ACC112 (cell line): ENCODE measurements around the gene IL15RA.

Experiments used
- H2AFZ ChIP-seq: fragments of 200-600 bp; sonication (generic); one replicate; pipeline ENCODE4 v1.6.0; 2017; ENCODE audit warnings: antibody characterized with exemption, low read length; ENCODE audit not compliant: unreplicated experiment
- H3K27ac ChIP-seq: fragments of 200-600 bp; sonication (generic); 2 replicates; pipeline ENCODE4 v1.5.1; 2014; ENCODE audit warnings: low read depth, mild to moderate bottlenecking, antibody characterized with exemption, low read length, moderate library complexity
- H3K27me3 ChIP-seq: fragments of 200-600 bp; sonication (generic); 2 replicates; pipeline ENCODE4 v1.6.1; 2014; ENCODE audit warnings: mild to moderate bottlenecking, antibody characterized with exemption, low read length, moderate library complexity, mixed read lengths; ENCODE audit not compliant: insufficient read depth
- H3K36me3 ChIP-seq: fragments of 200-600 bp; sonication (generic); 2 replicates; pipeline ENCODE4 v1.6.1; 2016; ENCODE audit warnings: mild to moderate bottlenecking, antibody characterized with exemption, low read length, moderate library complexity, mixed read lengths; ENCODE audit not compliant: insufficient read depth
- H3K4me1 ChIP-seq: fragments of 200-600 bp; sonication (generic); one replicate; pipeline ENCODE4 v1.6.1; 2016; ENCODE audit warnings: low read length, mixed read lengths; ENCODE audit not compliant: insufficient read depth, unreplicated experiment, control insufficient read depth
- H3K4me3 ChIP-seq: fragments of 200-600 bp; sonication (generic); 2 replicates; pipeline ENCODE4 v1.5.1; 2014; ENCODE audit warnings: mild to moderate bottlenecking, low read depth, low read length
- H3K79me2 ChIP-seq: fragments of 200-600 bp; sonication (generic); one replicate; pipeline ENCODE4 v1.6.0; 2016; ENCODE audit warnings: low read length; ENCODE audit not compliant: control insufficient read depth, unreplicated experiment, insufficient read depth

The IL15RA gene

DNA sequence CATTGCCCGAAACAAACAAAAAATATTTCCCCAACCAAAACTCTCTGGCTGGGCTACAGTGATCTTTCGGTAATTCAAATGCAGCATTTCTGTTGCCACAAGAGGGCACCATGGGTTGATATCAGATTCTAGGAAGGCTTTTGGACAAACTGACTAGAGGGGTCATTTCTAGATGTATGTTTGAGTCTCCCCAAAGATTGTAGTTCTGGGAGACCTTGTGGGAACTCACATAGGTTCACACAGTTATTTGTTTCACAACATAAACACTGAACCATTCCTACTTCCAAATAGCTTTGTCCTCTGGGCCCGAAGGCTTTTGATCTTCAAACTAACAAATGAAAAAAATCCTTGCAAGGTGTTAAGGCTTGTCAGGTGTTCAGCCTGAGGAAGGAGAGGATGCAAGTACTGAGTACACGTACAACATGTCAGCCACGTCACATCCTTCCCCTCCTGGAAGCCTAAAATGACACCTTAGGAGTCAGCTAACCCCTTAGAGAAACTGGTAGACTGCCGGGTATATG, 37.0 kb upstream of the IL15RA start:
- Histone ChIP-seq H3K4me1 (peaks cover 7% of the 10 kb centered on the region), H3K79me2 (no peaks in the 10 kb centered on the region), H3K36me3 (no peaks in the 10 kb centered on the region), H2AFZ (peak overlapping the region; percentile 55), H3K27ac (no peak overlapping the region), H3K27me3 (peaks cover 21% of the 10 kb centered on the region; the same call in 1 of the 2 replicates), H3K4me3 (no peak overlapping the region)

DNA sequence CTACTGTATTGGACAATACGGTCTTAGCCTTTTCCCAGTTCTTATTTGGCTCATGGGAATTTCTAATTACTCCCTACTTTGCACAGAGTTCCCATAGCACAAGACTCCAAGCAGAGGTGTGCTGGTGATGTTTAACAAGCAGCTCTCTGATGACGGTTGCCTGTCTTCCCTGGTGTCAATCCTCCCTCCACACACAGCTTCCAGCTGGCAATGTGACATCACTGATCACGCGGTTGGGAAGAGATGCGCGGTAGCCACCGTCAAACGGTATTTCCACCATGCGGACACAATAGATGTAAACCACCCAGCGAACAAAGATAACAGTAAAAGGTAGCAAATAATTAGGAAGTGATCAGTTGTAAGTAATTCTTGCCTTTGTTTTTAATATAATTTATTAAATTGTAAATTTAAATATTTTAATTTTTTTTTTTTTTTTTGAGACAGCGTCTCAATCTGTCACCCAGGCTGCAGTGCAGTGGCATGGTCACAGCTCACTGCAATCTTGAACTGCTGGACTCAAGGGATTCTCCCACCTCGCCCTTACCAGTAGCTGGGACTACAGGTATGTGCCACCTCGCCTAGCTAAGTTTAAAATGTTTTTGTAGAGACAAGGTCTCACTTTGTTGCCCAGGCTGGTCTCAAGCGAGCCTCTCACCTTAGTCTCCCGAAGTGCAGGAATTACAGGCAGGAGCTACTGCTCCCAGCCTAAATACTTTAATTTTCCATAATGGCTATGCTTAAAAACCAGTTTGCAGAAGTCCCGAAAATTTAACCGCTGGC, 36.3 kb upstream of the IL15RA start:
- no peak overlapping the region for H3K4me3 ChIP-seq
- no peaks in the 10 kb centered on the region for H3K79me2 ChIP-seq
- no peak overlapping the region for H3K27ac ChIP-seq
- peak overlapping the region; percentile 55 for H2AFZ ChIP-seq
- H3K36me3 ChIP-seq, result no peaks in the 10 kb centered on the region
- H3K27me3 ChIP-seq, result peaks cover 14% of the 10 kb centered on the region; the same call in 1 of the 2 replicates
- H3K4me1 ChIP-seq, result peaks cover 9% of the 10 kb centered on the region

DNA sequence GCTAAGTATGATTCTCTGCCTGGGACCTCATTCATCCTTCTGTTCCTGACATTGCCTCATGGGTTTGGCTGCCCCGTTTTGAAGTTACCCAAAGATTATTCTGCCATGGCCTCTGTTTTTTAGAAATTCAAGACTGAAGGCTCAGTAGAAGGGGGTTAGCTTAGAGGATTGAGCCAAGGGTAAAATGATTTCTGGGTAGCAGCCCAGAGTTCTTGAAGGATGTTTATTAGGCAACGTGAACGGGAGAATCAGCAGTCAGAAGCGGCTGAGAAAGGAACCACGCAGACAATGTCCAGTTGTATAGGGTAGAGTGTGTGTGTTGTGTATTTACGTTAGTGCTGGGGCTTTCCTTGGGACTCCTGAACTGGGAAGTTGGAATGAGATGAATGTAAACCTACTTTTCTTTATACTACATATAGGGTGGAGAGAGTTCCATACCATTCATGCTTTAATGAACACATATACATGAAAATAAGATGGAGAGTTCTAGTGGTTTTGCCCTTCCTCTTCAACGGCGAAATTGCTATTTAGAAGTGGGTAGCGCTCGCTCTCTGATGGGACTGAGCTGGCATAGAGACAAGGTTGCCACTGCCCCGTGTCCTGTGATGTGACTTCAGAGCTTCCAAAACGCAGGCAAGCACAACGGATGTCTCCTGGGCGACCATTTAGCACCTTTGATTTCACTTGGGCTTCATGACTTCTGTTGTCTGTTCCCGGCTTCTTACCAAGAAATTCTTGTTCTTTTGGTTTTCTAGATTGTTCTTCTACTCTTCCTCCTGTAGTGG, 35.0 kb upstream of the IL15RA start:
- Histone ChIP-seq H3K79me2 (no peaks in the 10 kb centered on the region), H3K27ac (no peak overlapping the region), H3K4me3 (no peak overlapping the region), H3K4me1 (peaks cover 9% of the 10 kb centered on the region), H3K36me3 (no peaks in the 10 kb centered on the region), H3K27me3 (peaks cover 5% of the 10 kb centered on the region; the same call in 1 of the 2 replicates), H2AFZ (no peak overlapping the region)

DNA sequence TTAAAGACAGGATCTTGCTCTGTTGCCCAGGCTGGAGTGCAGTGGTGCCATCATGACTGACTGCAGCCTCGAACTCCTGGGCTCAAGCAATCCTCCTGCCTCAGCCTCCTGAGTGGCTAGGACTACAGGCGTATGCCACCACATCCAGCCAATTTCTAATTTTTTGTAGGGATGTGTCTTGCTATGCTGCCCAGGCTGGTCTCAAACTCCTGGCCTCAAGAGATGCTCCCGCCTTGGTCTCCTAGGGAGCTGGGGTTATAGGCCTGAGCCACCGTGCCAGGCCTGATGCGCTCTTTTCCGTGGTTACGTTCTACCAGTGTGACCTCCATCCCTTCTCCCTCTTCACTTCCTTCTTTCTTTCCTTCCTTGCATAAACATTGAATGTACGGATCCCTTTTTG, 34.2 kb upstream of the IL15RA start:
- H3K27me3 ChIP-seq, result peaks cover 10% of the 10 kb centered on the region; the same call in 1 of the 2 replicates
- H2AFZ ChIP-seq, result no peak overlapping the region
- H3K27ac ChIP-seq, result no peak overlapping the region
- no peaks in the 10 kb centered on the region for H3K79me2 ChIP-seq
- H3K36me3 ChIP-seq, result no peaks in the 10 kb centered on the region
- peaks cover 9% of the 10 kb centered on the region for H3K4me1 ChIP-seq
- no peak overlapping the region for H3K4me3 ChIP-seq

DNA sequence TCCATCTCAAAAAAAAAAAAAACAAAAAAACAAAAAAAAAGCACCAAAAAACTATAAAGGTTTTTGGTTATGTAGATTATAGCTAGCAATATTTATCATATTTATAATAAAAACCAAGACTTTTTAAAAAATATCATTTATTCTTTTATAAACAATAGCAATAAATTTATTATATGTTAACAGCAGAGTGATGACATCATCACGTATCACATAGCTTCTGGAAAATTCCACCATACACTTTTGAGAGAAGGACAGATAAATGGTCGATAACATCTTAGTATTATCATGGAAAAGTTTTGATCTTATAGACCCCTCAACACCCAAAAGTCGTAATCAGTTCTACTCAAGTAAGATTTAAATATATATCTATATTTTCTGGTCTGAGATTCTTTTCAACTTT, 33.2 kb upstream of the IL15RA start:
- peaks cover 9% of the 10 kb centered on the region for H3K4me1 ChIP-seq
- no peaks in the 10 kb centered on the region for H3K36me3 ChIP-seq
- H3K27ac ChIP-seq, result no peak overlapping the region
- H3K4me3 ChIP-seq, result no peak overlapping the region
- H3K27me3 ChIP-seq, result peaks cover 6% of the 10 kb centered on the region; the same call in 1 of the 2 replicates
- H3K79me2 ChIP-seq, result no peaks in the 10 kb centered on the region
- no peak overlapping the region for H2AFZ ChIP-seq

DNA sequence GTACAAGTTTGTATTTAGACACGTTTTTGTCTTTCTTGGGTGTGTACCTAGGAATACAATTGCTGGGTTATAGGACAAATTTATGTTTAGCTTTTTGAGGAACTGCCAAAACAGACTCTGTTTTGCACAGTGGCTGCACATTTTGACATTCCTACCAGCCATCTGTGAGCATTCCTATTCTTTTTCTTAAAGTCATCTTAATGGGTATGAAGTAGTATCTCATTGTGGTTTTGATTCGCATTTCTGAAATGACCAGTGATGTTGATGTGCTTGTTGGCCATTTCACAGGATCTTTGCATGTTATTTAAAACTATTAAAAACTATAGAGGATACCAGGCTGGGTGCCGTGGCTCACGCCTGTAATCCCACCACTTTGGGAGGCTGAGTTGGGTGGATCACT, 32.6 kb upstream of the IL15RA start:
- Histone ChIP-seq H3K4me3 (no peak overlapping the region), H3K4me1 (peaks cover 9% of the 10 kb centered on the region), H3K79me2 (no peaks in the 10 kb centered on the region), H3K27me3 (peaks cover 10% of the 10 kb centered on the region; the same call in 1 of the 2 replicates), H2AFZ (no peak overlapping the region), H3K36me3 (no peaks in the 10 kb centered on the region), H3K27ac (peak overlapping the region; percentile 66)

DNA sequence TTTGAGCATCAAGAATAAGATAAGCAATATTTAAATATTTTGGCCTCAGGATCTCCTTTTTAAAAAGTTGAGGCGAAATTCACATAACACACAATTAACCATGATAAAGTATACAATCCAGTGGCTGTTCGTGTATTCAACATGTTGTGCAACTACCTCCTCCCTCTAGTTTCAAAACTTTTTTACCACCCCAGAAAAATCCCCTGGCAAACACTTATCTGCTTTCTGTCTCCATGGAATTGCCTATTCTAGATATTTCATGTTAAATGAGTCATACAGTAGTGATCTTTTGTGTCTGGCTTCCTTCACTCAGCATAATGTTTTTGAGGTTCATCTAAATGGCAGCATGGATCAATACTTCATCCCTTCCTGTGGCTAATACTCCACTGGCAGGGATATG, 31.8 kb upstream of the IL15RA start:
- H3K36me3 ChIP-seq, result no peaks in the 10 kb centered on the region
- no peaks in the 10 kb centered on the region for H3K79me2 ChIP-seq
- H2AFZ ChIP-seq, result peak overlapping the region; percentile 52
- H3K4me3 ChIP-seq, result peak overlapping the region; percentile 75
- peak overlapping the region; percentile 66 for H3K27ac ChIP-seq
- peaks cover 9% of the 10 kb centered on the region for H3K4me1 ChIP-seq
- peaks cover 18% of the 10 kb centered on the region; the same call in 1 of the 2 replicates for H3K27me3 ChIP-seq

DNA sequence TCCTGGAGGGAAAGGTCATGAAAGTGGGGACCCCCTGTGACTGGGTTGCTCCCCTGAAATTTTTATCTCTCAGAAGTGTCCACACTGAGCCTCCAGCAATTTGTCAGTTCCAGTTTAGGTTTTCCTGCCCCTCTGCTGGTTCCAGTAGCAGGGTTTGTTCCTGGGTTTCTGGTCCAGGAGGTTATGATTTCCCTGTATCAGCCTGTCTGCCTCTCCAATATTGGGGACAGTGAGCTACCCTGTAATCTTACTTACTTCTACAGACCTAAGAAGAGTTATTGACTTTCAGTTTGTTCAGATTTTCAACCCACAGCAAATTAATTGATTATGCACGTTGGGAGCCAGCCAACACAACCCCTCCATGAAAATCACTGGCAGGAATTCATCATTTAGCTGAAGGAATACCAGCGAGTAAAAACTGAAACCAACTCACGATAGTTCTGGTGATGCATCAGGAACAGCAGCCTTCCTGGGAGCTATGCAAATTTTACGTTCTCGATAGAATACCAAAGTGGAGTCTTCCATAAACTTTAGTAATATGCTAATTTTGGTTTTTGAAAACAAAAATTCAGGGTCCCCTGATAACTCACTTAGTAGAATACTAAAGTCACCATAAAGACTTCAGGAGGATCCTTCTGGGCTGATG, 31.3 kb upstream of the IL15RA start:
- Histone ChIP-seq H3K4me3 (peak overlapping the region; percentile 75), H3K27ac (peak overlapping the region; percentile 66), H2AFZ (peak overlapping the region; percentile 52), H3K4me1 (peaks cover 9% of the 10 kb centered on the region), H3K79me2 (no peaks in the 10 kb centered on the region), H3K27me3 (peaks cover 23% of the 10 kb centered on the region; the same call in 1 of the 2 replicates), H3K36me3 (no peaks in the 10 kb centered on the region)

DNA sequence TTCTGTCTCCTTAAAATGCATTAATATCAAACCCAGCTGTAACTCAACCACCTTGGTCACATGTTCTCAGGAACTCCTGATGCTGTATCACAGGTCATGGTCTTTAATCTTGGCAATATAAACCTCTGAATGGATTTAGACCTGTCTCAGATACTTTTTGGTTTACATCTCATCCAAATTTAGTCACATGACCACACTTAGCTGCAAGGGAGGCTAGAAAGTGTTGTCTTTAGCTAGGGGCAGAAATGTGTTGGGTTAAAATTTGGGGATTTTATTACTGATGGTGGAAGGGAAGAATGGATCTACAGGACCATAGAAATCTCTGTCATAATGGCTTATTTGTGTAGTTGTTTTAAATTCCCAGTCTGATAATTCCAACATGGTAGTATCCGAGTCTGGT, 29.6 kb upstream of the IL15RA start:
- H3K27me3 ChIP-seq, result peaks cover 23% of the 10 kb centered on the region; the same call in 1 of the 2 replicates
- no peak overlapping the region for H3K4me3 ChIP-seq
- H3K36me3 ChIP-seq, result no peaks in the 10 kb centered on the region
- no peaks in the 10 kb centered on the region for H3K79me2 ChIP-seq
- no peak overlapping the region for H3K27ac ChIP-seq
- H2AFZ ChIP-seq, result no peak overlapping the region
- peaks cover 9% of the 10 kb centered on the region for H3K4me1 ChIP-seq

DNA sequence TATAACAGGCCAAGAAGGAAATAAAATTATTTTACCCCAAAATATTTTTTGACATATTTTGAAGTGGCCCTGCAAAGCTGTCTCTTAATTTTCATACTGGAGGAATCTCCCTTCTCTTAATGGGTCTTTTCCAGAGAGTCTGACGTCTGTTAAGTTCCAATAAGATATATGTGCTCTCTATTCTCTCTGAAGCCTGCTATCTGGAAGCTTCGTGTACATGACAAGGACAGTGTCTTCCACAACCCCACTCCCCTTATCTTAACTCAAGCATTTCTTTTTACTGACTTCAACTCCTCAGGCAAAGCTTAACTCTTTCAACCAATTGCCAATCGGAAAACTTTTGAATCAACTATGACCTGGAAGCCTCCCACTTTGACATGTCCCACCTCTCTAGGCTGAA, 29.2 kb upstream of the IL15RA start:
- H3K27ac ChIP-seq, result no peak overlapping the region
- H3K4me3 ChIP-seq, result no peak overlapping the region
- no peaks in the 10 kb centered on the region for H3K36me3 ChIP-seq
- peaks cover 24% of the 10 kb centered on the region; the same call in 1 of the 2 replicates for H3K27me3 ChIP-seq
- no peaks in the 10 kb centered on the region for H3K79me2 ChIP-seq
- no peak overlapping the region for H2AFZ ChIP-seq
- peaks cover 9% of the 10 kb centered on the region for H3K4me1 ChIP-seq
